ENCODE results near the gene GNG4. TPM values are rescaled to one million over a fixed set of nuclear protein-coding genes. Genes with fewer than 3 reads are reported as not detected.

Gene GNG4
- total and polyA plus RNA-seq, 2 of the 4 experiments (the other 2 are of a cell fraction), result 0.18 to 0.29 TPM

DNA sequence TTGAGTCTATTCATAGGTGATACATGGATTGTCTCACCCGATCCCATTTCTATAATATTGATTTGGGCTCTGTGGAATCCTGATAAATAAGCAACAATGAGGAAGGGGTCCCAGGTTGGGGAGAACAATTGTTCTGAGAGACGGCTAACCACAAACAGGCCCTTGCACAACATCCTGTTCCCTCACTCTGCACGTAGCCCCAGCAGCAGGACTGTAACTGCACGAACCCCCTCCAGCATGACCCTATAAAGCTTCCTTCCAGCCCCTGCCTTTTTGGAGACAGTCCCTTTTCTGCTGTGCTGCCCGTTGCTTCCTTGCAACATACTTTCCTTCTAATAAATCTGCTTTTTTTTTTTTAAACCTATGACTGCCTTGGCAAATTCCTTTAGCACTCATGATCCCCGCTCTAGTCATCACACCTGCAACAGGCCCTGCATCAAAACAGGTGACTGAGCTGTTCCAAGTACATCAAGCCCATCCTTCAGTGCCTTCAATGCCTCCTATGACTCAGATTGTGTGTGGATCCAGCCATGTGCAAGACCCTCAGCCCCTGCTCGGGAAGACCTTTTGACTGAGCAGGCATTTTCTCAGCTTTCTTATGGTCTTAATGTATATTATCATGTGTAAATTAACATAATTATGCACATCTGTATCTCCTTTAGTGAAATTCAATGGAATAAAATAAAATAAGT is 81.6 kb downstream of the GNG4 start:
- H3K9ac ChIP-seq (ENCODE audit: low read depth, low read length), result no peak overlapping the region
- H3K9me3 ChIP-seq (ENCODE audit: control insufficient read depth, insufficient read depth, low read length), result no peaks in the 10 kb centered on the region
- H3K56ac ChIP-seq (ENCODE audit: extremely low read depth, insufficient read depth, low read length), result no peak overlapping the region
- no peak overlapping the region for H2BK120ac ChIP-seq (ENCODE audit: low read depth, low read length)
- no peak overlapping the region for H3K23ac ChIP-seq (ENCODE audit: low read depth, low read length)
- no peak overlapping the region for H4K91ac ChIP-seq (ENCODE audit: insufficient read depth, low read depth, low read length)
- DNase-seq (no peak), ATAC-seq (ENCODE audit: low read depth) (no peak)
- no TSS peak for BruUV-seq (replicated peaks)
- H3K4me1 ChIP-seq (ENCODE audit: control insufficient read depth, insufficient read depth, low read length), result no peaks in the 10 kb centered on the region
- no peak overlapping the region for H3K27ac ChIP-seq (ENCODE audit: insufficient read depth, low read length)
- no peak overlapping the region for H3K14ac ChIP-seq (replicated peaks; ENCODE audit: low read depth, low read length)
- in situ Hi-C loops (cut with MboI; ENCODE audit: low sequenced_read_pairs), result no loop called here
- H4K5ac ChIP-seq (ENCODE audit: low read depth, low read length), result no peak overlapping the region
- H3K4me2 ChIP-seq (ENCODE audit: low read depth, low read length), result no peak overlapping the region
- peaks cover 2% of the 10 kb centered on the region for H3K27me3 ChIP-seq (ENCODE audit: control insufficient read depth, insufficient read depth, low read length)
- H3K36me3 ChIP-seq (ENCODE audit: control insufficient read depth, insufficient read depth, low read length), result no peaks in the 10 kb centered on the region
- no peak overlapping the region for H3K4ac ChIP-seq (ENCODE audit: low read depth, low read length)
- WGBS, 2 experiments (ENCODE audit: extremely low coverage in 2 of 2, insufficient read length in 1 of 2), result 0% methylated on average over 1 of the region's 7 CpGs; no CpG with 5 or more reads in 1 of the 2 experiments
- no peaks in the 10 kb centered on the region for H3K9me1 ChIP-seq (ENCODE audit: insufficient read depth, low read length)
- H2BK20ac ChIP-seq (ENCODE audit: low read depth, low read length), result no peak overlapping the region
- no peak overlapping the region for H2AK9ac ChIP-seq (replicated peaks; ENCODE audit: low read depth, low read length, poor library complexity)
- TF ChIP-seq MAFK (IDR thresholded peaks at IDR 0.05; ENCODE audit: low read depth, low read length), result no peak
- no peak for TF ChIP-seq MAZ (IDR thresholded peaks at IDR 0.05; ENCODE audit: borderline replicate concordance, low read depth, low read length)
- TF ChIP-seq, protein P1, sequence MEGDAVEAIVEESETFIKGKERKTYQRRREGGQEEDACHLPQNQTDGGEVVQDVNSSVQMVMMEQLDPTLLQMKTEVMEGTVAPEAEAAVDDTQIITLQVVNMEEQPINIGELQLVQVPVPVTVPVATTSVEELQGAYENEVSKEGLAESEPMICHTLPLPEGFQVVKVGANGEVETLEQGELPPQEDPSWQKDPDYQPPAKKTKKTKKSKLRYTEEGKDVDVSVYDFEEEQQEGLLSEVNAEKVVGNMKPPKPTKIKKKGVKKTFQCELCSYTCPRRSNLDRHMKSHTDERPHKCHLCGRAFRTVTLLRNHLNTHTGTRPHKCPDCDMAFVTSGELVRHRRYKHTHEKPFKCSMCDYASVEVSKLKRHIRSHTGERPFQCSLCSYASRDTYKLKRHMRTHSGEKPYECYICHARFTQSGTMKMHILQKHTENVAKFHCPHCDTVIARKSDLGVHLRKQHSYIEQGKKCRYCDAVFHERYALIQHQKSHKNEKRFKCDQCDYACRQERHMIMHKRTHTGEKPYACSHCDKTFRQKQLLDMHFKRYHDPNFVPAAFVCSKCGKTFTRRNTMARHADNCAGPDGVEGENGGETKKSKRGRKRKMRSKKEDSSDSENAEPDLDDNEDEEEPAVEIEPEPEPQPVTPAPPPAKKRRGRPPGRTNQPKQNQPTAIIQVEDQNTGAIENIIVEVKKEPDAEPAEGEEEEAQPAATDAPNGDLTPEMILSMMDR (conservative IDR thresholded peaks at IDR 0.05; ENCODE audit: low read depth, low read length), result no peak
- TF ChIP-seq NFE2L2 (IDR thresholded peaks at IDR 0.05; ENCODE audit: low read depth, low read length), result no peak
- TF ChIP-seq CHD1 (IDR thresholded peaks at IDR 0.05; ENCODE audit: low read depth, low read length), result no peak
- no peak for TF ChIP-seq ELK1 (IDR thresholded peaks at IDR 0.05; ENCODE audit: borderline replicate concordance, low read depth, low read length)
- no peak for TF ChIP-seq SMC3 (IDR thresholded peaks at IDR 0.05; ENCODE audit: low read depth, low read length)
- no peak for TF ChIP-seq RCOR1 (IDR thresholded peaks at IDR 0.05; ENCODE audit: insufficient replicate concordance, low read length)
- no peak for TF ChIP-seq RAD21 (IDR thresholded peaks at IDR 0.05; ENCODE audit: low read length)
- TF ChIP-seq BHLHE40 (IDR thresholded peaks at IDR 0.05; ENCODE audit: low read depth, low read length), result no peak
- H3K18ac ChIP-seq (ENCODE audit: low read depth, low read length), result no peak overlapping the region
- ChIA-PET POLR2A (ENCODE audit: unreplicated experiment) (no interaction called here), CTCF (interaction anchor here (0.6 kb wide), 2 partner anchors 30 to 1459 kb away, joined by 3 to 5 read pairs; no protein-coding TSS in a partner anchor)
- H2BK5ac ChIP-seq (ENCODE audit: low read depth, low read length, poor library complexity, severe bottlenecking), result no peak overlapping the region
- H4K20me1 ChIP-seq (ENCODE audit: insufficient read depth, low read length), result no peaks in the 10 kb centered on the region
- H2AFZ ChIP-seq (replicated peaks; ENCODE audit: low read length, poor library complexity), result no peak overlapping the region
- dilution Hi-C loops (cut with HindIII; ENCODE audit: low sequenced_read_pairs, unreplicated experiment), result no loop called here
- H4K8ac ChIP-seq (ENCODE audit: low read depth in 2 of 2, low read length in 2 of 2), result no peak overlapping the region
- intact Hi-C loops (cut with micrococcal nuclease), result no loop called here
- H2AK5ac ChIP-seq (ENCODE audit: low read depth, low read length), result no peak overlapping the region
- H3K4me3 ChIP-seq (ENCODE audit: insufficient read depth, low read depth, low read length), result no peak overlapping the region
- no peak overlapping the region for H2BK15ac ChIP-seq (ENCODE audit: low read depth, low read length)
- H3K79me1 ChIP-seq (ENCODE audit: low read depth in 1 of 2, low read length in 2 of 2), result no peaks in the 10 kb centered on the region
